Activated CD8-positive, alpha-beta memory T cell treated with anti-CD3 and anti-CD28 coated beads, Interleukin-2, amount 10 ng/mL, durations not matched to agents 7 days and 5 days (primary cell): Measurements from ENCODE around the gene CRACR2B. TPM values are rescaled to one million over a fixed set of nuclear protein-coding genes. Genes with fewer than 3 reads are reported as not detected.

Experiments used
- ATAC-seq: fragments of 150-1000 bp; cut with Tn5 transposase; one replicate; pipeline ENCODE4 v1.10.0; 2021; ENCODE audit warnings: moderate library complexity
- CTCF ChIA-PET: fragments of 350-600 bp; sonication (Branson Sonifier 250); formaldehyde crosslinking; loops from one replicate; lab custom pipeline; 2021; ENCODE audit warnings: antibody characterized with exemption; lab: Charles Lee
- DNase-seq: peaks from one replicate; pipeline ENCODE4 v3.0.0-alpha.2; 2020
- H3K27ac Mint-ChIP-seq: one replicate; pipeline ENCODE4 v1.8.0; 2021; ENCODE audit warnings: mild to moderate bottlenecking, mixed read lengths
- H3K27me3 Mint-ChIP-seq: one replicate; pipeline ENCODE4 v1.8.0; 2021; ENCODE audit warnings: mixed read lengths
- H3K36me3 Mint-ChIP-seq: one replicate; pipeline ENCODE4 v1.8.0; 2021; ENCODE audit warnings: mild to moderate bottlenecking, mixed read lengths
- H3K4me1 Mint-ChIP-seq: one replicate; pipeline ENCODE4 v1.8.0; 2021; ENCODE audit warnings: mixed read lengths
- H3K4me3 Mint-ChIP-seq: one replicate; pipeline ENCODE4 v1.8.0; 2021; ENCODE audit warnings: mild to moderate bottlenecking, moderate library complexity, mixed read lengths
- H3K9me3 Mint-ChIP-seq: one replicate; pipeline ENCODE4 v1.8.0; 2022; ENCODE audit warnings: low read depth, mixed read lengths
- total RNA-seq, 2 experiments: library from RNA; stranded (reverse); gene quantifications; one replicate each; pipeline ENCODE4 v1.2.3, GENCODE V29; 2021

CRACR2B gene
- total RNA-seq, 2 experiments from 2014 or later, result 11.3 to 14.1 TPM

GRCh38 chr11:875203-875602, 47.5 kb downstream of the CRACR2B start:
- CTCF ChIA-PET, result no interaction called here
- DNase-seq (no peak), ATAC-seq (no peak)
- H3K27me3 Mint-ChIP-seq, result no peaks in the 10 kb centered on the region
- H3K27ac Mint-ChIP-seq, result no peak overlapping the region
- H3K4me1 Mint-ChIP-seq, result no peaks in the 10 kb centered on the region
- no peaks in the 10 kb centered on the region for H3K9me3 Mint-ChIP-seq
- H3K36me3 Mint-ChIP-seq, result peaks cover 2% of the 10 kb centered on the region
- H3K4me3 Mint-ChIP-seq, result no peak overlapping the region

- CTCF ChIA-PET, result no interaction called here
- Mint-ChIP-seq H3K9me3 (no peaks in the 10 kb centered on the region), H3K4me3 (no peak overlapping the region), H3K27ac (no peak overlapping the region), H3K4me1 (no peaks in the 10 kb centered on the region), H3K36me3 (peaks cover 2% of the 10 kb centered on the region), H3K27me3 (no peaks in the 10 kb centered on the region)
- DNase-seq (no peak), ATAC-seq (no peak)
Observed at GRCh38 chr11:875769-876301, 48.1 kb downstream of the CRACR2B start.

DNA sequence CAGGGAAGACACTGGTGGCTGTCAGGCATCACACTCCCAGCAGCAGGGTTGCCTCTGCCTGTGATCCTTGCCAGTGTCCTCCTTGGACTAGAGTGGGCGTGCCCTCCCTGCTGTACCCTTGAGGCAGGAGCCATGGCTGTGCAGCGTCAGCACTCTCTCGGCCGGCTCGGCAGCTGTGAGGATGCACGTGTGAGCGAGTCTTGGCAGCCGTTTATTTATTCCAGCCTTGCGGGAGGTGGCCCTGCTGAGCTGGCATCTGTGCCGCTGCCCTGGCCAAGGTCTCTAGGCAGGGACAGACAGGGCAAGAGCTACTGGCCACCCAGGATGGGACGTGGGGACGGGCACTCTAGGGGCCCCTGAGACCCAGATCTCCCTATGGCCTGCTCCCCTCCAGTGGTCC, 48.8 kb downstream of the CRACR2B start:
- Mint-ChIP-seq H3K27me3 (no peaks in the 10 kb centered on the region), H3K27ac (no peak overlapping the region), H3K4me1 (no peaks in the 10 kb centered on the region), H3K36me3 (peaks cover 2% of the 10 kb centered on the region), H3K4me3 (no peak overlapping the region), H3K9me3 (no peaks in the 10 kb centered on the region)
- no peak for ATAC-seq
- DNase-seq, result no peak
- CTCF ChIA-PET, result interaction anchor here (1.2 kb wide), 1 partner anchor 175 kb away, joined by 3 read pairs; no protein-coding TSS in a partner anchor

GRCh38 chr11:877565-877964, 49.8 kb downstream of the CRACR2B start:
- H3K4me1 Mint-ChIP-seq, result no peaks in the 10 kb centered on the region
- H3K36me3 Mint-ChIP-seq, result peaks cover 5% of the 10 kb centered on the region
- ATAC-seq, result no peak
- H3K9me3 Mint-ChIP-seq, result no peaks in the 10 kb centered on the region
- CTCF ChIA-PET, result interaction anchor here (1.0 to 1.2 kb wide), 2 partner anchors 30 to 174 kb away, joined by 3 read pairs; no protein-coding TSS in a partner anchor
- DNase-seq, result no peak
- no peak overlapping the region for H3K4me3 Mint-ChIP-seq
- no peaks in the 10 kb centered on the region for H3K27me3 Mint-ChIP-seq
- no peak overlapping the region for H3K27ac Mint-ChIP-seq

DNA sequence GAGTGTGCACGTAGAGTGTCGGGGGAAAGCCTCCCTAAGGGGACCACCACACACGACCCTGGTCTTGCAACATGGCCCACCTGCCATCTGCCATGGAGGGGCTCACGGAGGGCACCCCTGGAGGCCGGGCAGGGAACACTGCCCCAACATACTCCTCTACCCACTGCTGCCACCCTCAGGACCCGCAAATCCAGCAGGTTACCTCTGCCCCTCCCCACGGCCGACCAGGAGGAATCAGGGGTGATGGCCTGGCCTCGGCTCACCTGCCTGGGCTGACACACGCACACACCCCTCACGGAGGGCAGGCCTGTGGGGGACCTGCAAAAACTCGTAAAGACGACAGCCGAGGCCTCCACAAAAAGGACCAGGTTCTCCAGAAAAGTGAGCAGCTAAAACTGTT, 52.7 kb downstream of the CRACR2B start:
- H3K27me3 Mint-ChIP-seq, result no peaks in the 10 kb centered on the region
- no peak overlapping the region for H3K27ac Mint-ChIP-seq
- H3K4me3 Mint-ChIP-seq, result no peak overlapping the region
- DNase-seq (no peak), ATAC-seq (no peak)
- peaks cover 5% of the 10 kb centered on the region for H3K36me3 Mint-ChIP-seq
- CTCF ChIA-PET, result no interaction called here
- no peaks in the 10 kb centered on the region for H3K4me1 Mint-ChIP-seq
- H3K9me3 Mint-ChIP-seq, result no peaks in the 10 kb centered on the region

Other genes starting within 250 kb of the CRACR2B start
- gene IRF7, start 212.0 kb upstream of the CRACR2B start, total RNA-seq, result 100 to 1,000 TPM; 146 to 267 TPM
- not detected for gene CDHR5, start 203.0 kb upstream of the CRACR2B start, total RNA-seq
- gene SCT, start 200.7 kb upstream of the CRACR2B start, total RNA-seq, result not detected
- gene DRD4, start 190.7 kb upstream of the CRACR2B start, total RNA-seq, result under 1 TPM; 0.16 to 0.41 TPM
- gene DEAF1, start 132.7 kb upstream of the CRACR2B start, total RNA-seq, result 10 to 100 TPM; 39.0 to 40.1 TPM
- gene TMEM80, start 132.1 kb upstream of the CRACR2B start, total RNA-seq, result 10 to 100 TPM; 23.5 to 26.0 TPM
- gene EPS8L2, start 121.7 kb upstream of the CRACR2B start, total RNA-seq, result 10 to 100 TPM; 17.4 to 20.2 TPM
- gene TALDO1, start 80.5 kb upstream of the CRACR2B start, total RNA-seq, result 100 to 1,000 TPM; 249 to 293 TPM
- 10 to 100 TPM; 62.4 to 79.4 TPM for gene GATD1, start 50.4 kb upstream of the CRACR2B start, total RNA-seq
- 1 to 10 TPM; 1.3 to 3.7 TPM for gene CEND1, start 37.8 kb upstream of the CRACR2B start, total RNA-seq
- gene SLC25A22, start 29.6 kb upstream of the CRACR2B start, total RNA-seq, result 10 to 100 TPM; 49.4 to 54.7 TPM
- gene PIDD1, start 22.7 kb upstream of the CRACR2B start, total RNA-seq, result 10 to 100 TPM; 42.4 to 59.8 TPM
- gene RPLP2, start 18.0 kb upstream of the CRACR2B start, total RNA-seq, result 1,000 to 10,000 TPM; 1,844 to 1,872 TPM
- gene PNPLA2, start 9.0 kb upstream of the CRACR2B start, total RNA-seq, result 10 to 100 TPM; 64.7 to 70.0 TPM
- gene CD151, start 5.0 kb downstream of the CRACR2B start, total RNA-seq, result 10 to 100 TPM; 23.1 to 54.9 TPM
- 100 to 1,000 TPM in 1 of 2 experiments, 10 to 100 TPM in 1; 87.6 to 114 TPM for gene POLR2L, start 14.6 kb downstream of the CRACR2B start, total RNA-seq
- gene TSPAN4, start 14.9 kb downstream of the CRACR2B start, total RNA-seq, result 10 to 100 TPM in 1 of 2 experiments, 1 to 10 TPM in 1; 7.8 to 17.8 TPM
- 10 to 100 TPM; 46.8 to 59.4 TPM for gene CHID1, start 82.9 kb downstream of the CRACR2B start, total RNA-seq
- gene AP2A2, start 98.0 kb downstream of the CRACR2B start, total RNA-seq, result 10 to 100 TPM; 36.3 to 52.2 TPM
- not detected for gene MUC6, start 208.8 kb downstream of the CRACR2B start, total RNA-seq
- gene MUC2, start 247.0 kb downstream of the CRACR2B start, total RNA-seq, result not detected